Transverse colon (tissue), 3 donors: ENCODE results near the gene FAF2.

Source experiments
- CTCF ChIP-seq, 5 experiments: fragments of 200-600 bp in 3 of 5; fragments of 450-650 bp in 2 of 5; sonication (generic) in 3 of 5; IDR thresholded peaks; 1 replicate in 2 of 5; 2 replicates in 3 of 5; pipeline ENCODE4 v1.5.1; 2016 to 2017; ENCODE audit warnings: antibody characterized with exemption in 5 of 5, inconsistent platforms in 3 of 5, mild to moderate bottlenecking in 2 of 5, moderate library complexity in 1 of 5
- EP300 ChIP-seq: sonication (generic); formaldehyde crosslinking; IDR thresholded peaks from one replicate; pipeline ENCODE4 v1.6.1; 2017; ENCODE audit warnings: antibody characterized with exemption, low read depth

GRCh38 chr5:176521286-176521685, 73.1 kb downstream of the FAF2 start:
- TF ChIP-seq CTCF (IDR thresholded peaks at IDR 0.05), result no peak
- no peak for TF ChIP-seq EP300
